Parathyroid adenoma (tissue), 2 donors: Measurements from ENCODE around the gene RPL27.

Experiments used
- H2AFZ ChIP-seq: fragments of 300-600 bp; sonication (generic); one replicate; pipeline ENCODE4 v1.7.0; 2017; ENCODE audit warnings: antibody characterized with exemption, mild to moderate bottlenecking
- H3K27ac ChIP-seq: fragments of 300-600 bp; sonication (generic); one replicate; pipeline ENCODE4 v1.7.0; 2017
- H3K27me3 ChIP-seq: fragments of 300-600 bp; sonication (generic); one replicate; pipeline ENCODE4 v1.7.0; 2017; ENCODE audit warnings: low read length; ENCODE audit not compliant: control insufficient read depth, insufficient read depth
- H3K36me3 ChIP-seq: fragments of 300-600 bp; sonication (generic); one replicate; pipeline ENCODE4 v1.7.0; 2017; ENCODE audit warnings: low read length; ENCODE audit not compliant: control insufficient read depth, insufficient read depth
- H3K4me1 ChIP-seq: fragments of 300-600 bp; sonication (generic); one replicate; pipeline ENCODE4 v1.7.0; 2017; ENCODE audit warnings: control low read depth
- H3K4me2 ChIP-seq: fragments of 300-600 bp; sonication (generic); one replicate; pipeline ENCODE4 v1.7.0; 2017; ENCODE audit warnings: low read length
- H3K4me3 ChIP-seq: fragments of 300-600 bp; sonication (generic); one replicate; pipeline ENCODE4 v1.7.0; 2017; ENCODE audit warnings: low read depth, low read length
- H3K79me2 ChIP-seq: fragments of 300-600 bp; sonication (generic); one replicate; pipeline ENCODE4 v1.7.0; 2017; ENCODE audit warnings: control low read depth
- H3K9ac ChIP-seq: fragments of 300-600 bp; sonication (generic); one replicate; pipeline ENCODE4 v1.7.0; 2017; ENCODE audit warnings: mild to moderate bottlenecking
- H3K9me3 ChIP-seq: fragments of 300-600 bp; sonication (generic); one replicate; pipeline ENCODE4 v1.7.0; 2017; ENCODE audit warnings: low read length; ENCODE audit not compliant: control insufficient read depth
- TF ChIP-seq, protein P1 (sequence below): fragments of 300-600 bp; sonication (generic); IDR thresholded peaks from one replicate; pipeline ENCODE4 v1.7.0; 2017; ENCODE audit warnings: antibody characterized with exemption, mild to moderate bottlenecking
- donor health status: primary hyperparathyroidism.

Gene RPL27

GRCh38 chr17:42979511-42980273 lies 18.5 kb upstream of the RPL27 start, which contains the start of gene PTGES3L:
Gene PTGES3L (minus strand): TSS chr17:42980080. CDS start chr17:42980053, 27 bp downstream.
- peak within 1 kb of the TSS; percentile 93 for H3K4me3 ChIP-seq
- H2AFZ ChIP-seq = peak within 1 kb of the TSS; percentile 93
- H3K36me3 ChIP-seq = no peaks in the 10 kb centered on the region
- H3K4me1 ChIP-seq = peaks cover 3% of the 10 kb centered on the region
- H3K27me3 ChIP-seq = no peaks in the 10 kb centered on the region
- TF ChIP-seq, protein P1, sequence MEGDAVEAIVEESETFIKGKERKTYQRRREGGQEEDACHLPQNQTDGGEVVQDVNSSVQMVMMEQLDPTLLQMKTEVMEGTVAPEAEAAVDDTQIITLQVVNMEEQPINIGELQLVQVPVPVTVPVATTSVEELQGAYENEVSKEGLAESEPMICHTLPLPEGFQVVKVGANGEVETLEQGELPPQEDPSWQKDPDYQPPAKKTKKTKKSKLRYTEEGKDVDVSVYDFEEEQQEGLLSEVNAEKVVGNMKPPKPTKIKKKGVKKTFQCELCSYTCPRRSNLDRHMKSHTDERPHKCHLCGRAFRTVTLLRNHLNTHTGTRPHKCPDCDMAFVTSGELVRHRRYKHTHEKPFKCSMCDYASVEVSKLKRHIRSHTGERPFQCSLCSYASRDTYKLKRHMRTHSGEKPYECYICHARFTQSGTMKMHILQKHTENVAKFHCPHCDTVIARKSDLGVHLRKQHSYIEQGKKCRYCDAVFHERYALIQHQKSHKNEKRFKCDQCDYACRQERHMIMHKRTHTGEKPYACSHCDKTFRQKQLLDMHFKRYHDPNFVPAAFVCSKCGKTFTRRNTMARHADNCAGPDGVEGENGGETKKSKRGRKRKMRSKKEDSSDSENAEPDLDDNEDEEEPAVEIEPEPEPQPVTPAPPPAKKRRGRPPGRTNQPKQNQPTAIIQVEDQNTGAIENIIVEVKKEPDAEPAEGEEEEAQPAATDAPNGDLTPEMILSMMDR = no peak
- peak within 1 kb of the TSS; percentile 64 for H3K9ac ChIP-seq
- H3K79me2 ChIP-seq = peaks cover 28% of the 10 kb centered on the region
- H3K9me3 ChIP-seq = no peaks in the 10 kb centered on the region
- peak within 1 kb of the TSS; percentile 99 for H3K4me2 ChIP-seq
- peak within 1 kb of the TSS; percentile 85 for H3K27ac ChIP-seq

- TF ChIP-seq, protein P1 = no peak
- peak within 1 kb of the TSS; percentile 64 for H3K9ac ChIP-seq
- peak within 1 kb of the TSS; percentile 93 for H3K4me3 ChIP-seq
- H3K9me3 ChIP-seq = no peaks in the 10 kb centered on the region
- H2AFZ ChIP-seq = peak within 1 kb of the TSS; percentile 93
- H3K36me3 ChIP-seq = no peaks in the 10 kb centered on the region
- peak within 1 kb of the TSS; percentile 99 for H3K4me2 ChIP-seq
- H3K4me1 ChIP-seq = peaks cover 3% of the 10 kb centered on the region
- H3K79me2 ChIP-seq = peaks cover 32% of the 10 kb centered on the region
- H3K27ac ChIP-seq = peak within 1 kb of the TSS; percentile 85
- H3K27me3 ChIP-seq = no peaks in the 10 kb centered on the region
These were observed 17.9 kb upstream of the RPL27 start, which contains the start of gene RUNDC1 for GRCh38 chr17:42980274-42980765. Gene RUNDC1 (plus strand): TSS chr17:42980565. CDS start chr17:42980577, 12 bp downstream.

GRCh38 chr17:42980766-42981397 lies 17.3 kb upstream of the RPL27 start:
- TF ChIP-seq, protein P1 = peak; percentile 32
- no peaks in the 10 kb centered on the region for H3K36me3 ChIP-seq
- H3K27me3 ChIP-seq = no peaks in the 10 kb centered on the region
- H3K79me2 ChIP-seq = peaks cover 34% of the 10 kb centered on the region
- H2AFZ ChIP-seq = peak overlapping the region; percentile 93
- peaks cover 3% of the 10 kb centered on the region for H3K4me1 ChIP-seq
- peak overlapping the region; percentile 85 for H3K27ac ChIP-seq
- peak overlapping the region; percentile 99 for H3K4me2 ChIP-seq
- peak overlapping the region; percentile 93 for H3K4me3 ChIP-seq
- no peaks in the 10 kb centered on the region for H3K9me3 ChIP-seq
- peak overlapping the region; percentile 64 for H3K9ac ChIP-seq

DNA sequence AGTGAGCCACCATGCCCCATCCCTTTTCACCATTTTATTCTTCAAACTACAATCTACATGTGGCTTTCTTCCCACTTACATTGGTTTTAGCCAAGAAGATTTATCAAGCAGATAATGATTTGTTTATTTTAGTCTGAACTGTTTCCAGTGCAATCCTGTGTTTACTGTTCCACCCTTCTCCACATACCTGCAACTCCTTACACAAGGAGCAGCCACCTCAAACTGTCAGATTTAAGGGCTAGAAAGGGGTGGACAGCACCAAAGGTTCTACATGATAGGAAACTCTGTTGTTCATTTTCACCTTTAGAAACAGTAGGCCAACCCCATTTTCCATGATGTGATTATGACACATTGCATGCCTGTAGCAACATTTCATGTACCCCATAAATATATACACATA lies 16.0 kb upstream of the RPL27 start:
- H3K79me2 ChIP-seq = peaks cover 43% of the 10 kb centered on the region
- H3K9ac ChIP-seq = no peak overlapping the region
- no peak overlapping the region for H3K4me3 ChIP-seq

More for the DNA sequence above, 16.0 kb upstream of the RPL27 start:
- Histone ChIP-seq H3K27me3 (no peaks in the 10 kb centered on the region), H3K4me1 (peaks cover 3% of the 10 kb centered on the region), H2AFZ (no peak overlapping the region), H3K9me3 (no peaks in the 10 kb centered on the region), H3K36me3 (no peaks in the 10 kb centered on the region), H3K27ac (no peak overlapping the region), H3K4me2 (no peak overlapping the region)
- TF ChIP-seq, protein P1 = no peak
